Muscle of arm (tissue), 12 donors: ENCODE results near the gene JCHAIN. TPM values are rescaled to one million over a fixed set of nuclear protein-coding genes. Genes with fewer than 3 reads are reported as not detected.

Experiments
- polyA plus RNA-seq, 12 donors: library from polyadenylated mRNA; unstranded; fragments of 120-200 nt; gene quantifications; one replicate each; pipeline ENCODE4 v1.2.1, GENCODE V29; 2013; ENCODE audit not compliant: insufficient read length in 12 of 12

The JCHAIN gene
- polyA plus RNA-seq, 12 donors: 0.38 to 7.1 (median 1.4) TPM; not detected in 2

Other genes starting within 250 kb of the JCHAIN start
- under 1 TPM in 1 of 12 donors, not detected in 11; 0.21 TPM for gene MUC7, start 194.3 kb downstream of the JCHAIN start, polyA plus RNA-seq
- not detected for gene AMTN, start 147.9 kb downstream of the JCHAIN start, polyA plus RNA-seq
- under 1 TPM in 1 of 12 donors, not detected in 11; 0.08 TPM for gene AMBN, start 74.3 kb downstream of the JCHAIN start, polyA plus RNA-seq
- gene ENAM, start 37.8 kb downstream of the JCHAIN start, polyA plus RNA-seq: 1 to 10 TPM in 11 of 12 donors, not detected in 1; 1.4 to 4.8 (median 3.7) TPM
- 10 to 100 TPM in 11 of 12 donors, not detected in 1; 19.0 to 29.4 (median 24.1) TPM for gene UTP3, start 22.0 kb upstream of the JCHAIN start, polyA plus RNA-seq
- gene RUFY3, start 55.5 kb upstream of the JCHAIN start, polyA plus RNA-seq: 100 to 1,000 TPM in 3 of 12 donors, 10 to 100 TPM in 8, not detected in 1; 50.2 to 154 (median 93.2) TPM
- 100 to 1,000 TPM in 10 of 12 donors, 10 to 100 TPM in 1, not detected in 1; 91.2 to 209 (median 165) TPM for gene GRSF1, start 173.4 kb upstream of the JCHAIN start, polyA plus RNA-seq
- gene MOB1B, start 235.9 kb upstream of the JCHAIN start, polyA plus RNA-seq: 10 to 100 TPM; 22.6 to 79.3 (median 35.6) TPM